CD14-positive monocyte (primary cell): ENCODE measurements around the gene TMEM212. TPM values are rescaled to one million over a fixed set of nuclear protein-coding genes. Genes with fewer than 3 reads are reported as not detected.

Source experiments
- DNase-seq, 3 donors: peaks; one replicate each; pipeline ENCODE4 v3.0.0-alpha.2; 2011 to 2022
- H2AFZ ChIP-seq: 2 replicates; pipeline ENCODE4 v1.6.0; 2012; ENCODE audit warnings: mild to moderate bottlenecking, low read depth, low read length, inconsistent platforms; ENCODE audit not compliant: insufficient read depth, poor library complexity, severe bottlenecking
- H3K27ac ChIP-seq, 2 donors: 1 replicate in 1 of 2; 2 replicates in 1 of 2; pipeline ENCODE4 v1.5.1; 2012 to 2013; ENCODE audit warnings: low read length in 2 of 2, control low read depth in 1 of 2, inconsistent platforms in 1 of 2, low read depth in 1 of 2, mild to moderate bottlenecking in 1 of 2
- H3K27me3 ChIP-seq, 2 donors: one replicate each; pipeline versions ENCODE4 v1.6.0 to v1.6.1; 2011 to 2013; ENCODE audit warnings: low read length in 2 of 2; ENCODE audit not compliant: control insufficient read depth in 2 of 2, insufficient read depth in 2 of 2
- H3K36me3 ChIP-seq, 2 donors: replicated peaks in 1 of 2; 1 replicate in 1 of 2; 2 replicates in 1 of 2; pipeline versions ENCODE4 v1.5.1 to v1.6.1; 2012 to 2013; ENCODE audit warnings: low read length in 2 of 2, control low read depth in 1 of 2, inconsistent platforms in 1 of 2, mild to moderate bottlenecking in 1 of 2; ENCODE audit not compliant: insufficient read depth in 2 of 2, control insufficient read depth in 1 of 2
- H3K4me1 ChIP-seq, 2 donors: 1 replicate in 1 of 2; 2 replicates in 1 of 2; pipeline versions ENCODE4 v1.5.1 to v1.6.1; 2012 to 2013; ENCODE audit warnings: low read length in 2 of 2, control low read depth in 1 of 2, inconsistent platforms in 1 of 2, mild to moderate bottlenecking in 1 of 2, moderate library complexity in 1 of 2; ENCODE audit not compliant: insufficient read depth in 2 of 2, control insufficient read depth in 1 of 2
- H3K4me2 ChIP-seq: replicated peaks from 2 replicates; pipeline ENCODE3; 2012; ENCODE audit warnings: low read length, moderate library complexity, mild to moderate bottlenecking; ENCODE audit not compliant: poor library complexity, severe bottlenecking; ENCODE audit errors: extremely low read depth
- H3K4me3 ChIP-seq, 3 experiments: fragments of 200-600 bp in 1 of 3; sonication (generic) in 1 of 3; replicated peaks in 1 of 3; 1 replicate in 2 of 3; 2 replicates in 1 of 3; pipeline ENCODE4 v1.5.1; 2011 to 2013; ENCODE audit warnings: low read length in 3 of 3, mild to moderate bottlenecking in 3 of 3, control low read depth in 2 of 3, low read depth in 2 of 3, inconsistent platforms in 1 of 3, moderate library complexity in 1 of 3
- H3K79me2 ChIP-seq: 2 replicates; pipeline ENCODE4 v1.6.0; 2012; ENCODE audit warnings: mild to moderate bottlenecking, control low read depth, inconsistent platforms, low read length, moderate library complexity; ENCODE audit not compliant: insufficient read depth
- H3K9ac ChIP-seq: 2 replicates; pipeline ENCODE4 v1.6.0; 2017; ENCODE audit warnings: low read length, mild to moderate bottlenecking; ENCODE audit not compliant: insufficient read depth, poor library complexity, severe bottlenecking
- H3K9me3 ChIP-seq, 2 donors: replicated peaks in 1 of 2; 1 replicate in 1 of 2; 2 replicates in 1 of 2; pipeline versions ENCODE4 v1.5.1 to v1.6.1; 2012 to 2013; ENCODE audit warnings: low read length in 2 of 2, control low read depth in 1 of 2; ENCODE audit not compliant: control insufficient read depth in 1 of 2, insufficient read depth in 1 of 2
- H4K20me1 ChIP-seq: 2 replicates; pipeline ENCODE4 v1.6.0; 2012; ENCODE audit warnings: mild to moderate bottlenecking, low read length, control low read depth, moderate library complexity; ENCODE audit not compliant: insufficient read depth
- H3K27ac Mint-ChIP-seq, 7 donors: one replicate each; pipeline ENCODE4 v1.8.0; 2020; ENCODE audit warnings: mild to moderate bottlenecking in 7 of 7, mixed read lengths in 7 of 7, moderate library complexity in 6 of 7, inconsistent platforms in 2 of 7
- H3K27me3 Mint-ChIP-seq, 3 donors: one replicate each; pipeline ENCODE4 v1.8.0; 2021 to 2022; ENCODE audit warnings: low read depth in 3 of 3, mild to moderate bottlenecking in 3 of 3, mixed read lengths in 3 of 3, moderate library complexity in 3 of 3, inconsistent platforms in 1 of 3
- H3K36me3 Mint-ChIP-seq, 2 donors: one replicate each; pipeline ENCODE4 v1.8.0; 2020; ENCODE audit warnings: mixed read lengths in 2 of 2, inconsistent platforms in 1 of 2, mild to moderate bottlenecking in 1 of 2
- H3K4me1 Mint-ChIP-seq: one replicate; pipeline ENCODE4 v1.8.0; 2020; ENCODE audit warnings: mild to moderate bottlenecking, mixed read lengths
- H3K4me3 Mint-ChIP-seq, 2 donors: one replicate each; pipeline ENCODE4 v1.8.0; 2020; ENCODE audit warnings: mild to moderate bottlenecking in 2 of 2, mixed read lengths in 2 of 2, moderate library complexity in 1 of 2
- H3K9me3 Mint-ChIP-seq, 7 donors: one replicate each; pipeline ENCODE4 v1.8.0; 2020 to 2022; ENCODE audit warnings: mixed read lengths in 7 of 7, mild to moderate bottlenecking in 6 of 7, moderate library complexity in 6 of 7, inconsistent platforms in 2 of 7
- WGBS: methylation state at CpG from one replicate; pipeline ENCODE4 v1.1.5; 2013; ENCODE audit warnings: missing lambda C conversion rate; ENCODE audit not compliant: insufficient coverage; 5-methylcytosine and 5-hydroxymethylcytosine counted together
- intact Hi-C, 2 donors: fragments of 100-400 bp; cut with micrococcal nuclease; formaldehyde crosslinking; loops; one replicate each; pipeline versions ENCODE4 v1.15.0 to v1.15.1; 2023
- polyA plus RNA-seq, 3 donors: library from polyadenylated mRNA; depleted of rRNA in 1 of 3; unstranded in 2 of 3; stranded (reverse) in 1 of 3; fragments of 300-500 nt in 2 of 3; fragments of >200 nt in 1 of 3; fragmentation: Illumina TruSeq in 2 of 3; gene quantifications; 1 replicate in 2 of 3; 2 replicates in 1 of 3; pipeline ENCODE4 v1.2.3, GENCODE V29; 2012 to 2021
- TF ChIP-seq, protein P1 (sequence below): fragments of 200-600 bp; IDR thresholded peaks from one replicate; pipeline ENCODE4 v1.8.0; 2022; ENCODE audit warnings: antibody characterized with exemption, mild to moderate bottlenecking

TMEM212 gene
- polyA plus RNA-seq, 3 donors = not detected

DNA sequence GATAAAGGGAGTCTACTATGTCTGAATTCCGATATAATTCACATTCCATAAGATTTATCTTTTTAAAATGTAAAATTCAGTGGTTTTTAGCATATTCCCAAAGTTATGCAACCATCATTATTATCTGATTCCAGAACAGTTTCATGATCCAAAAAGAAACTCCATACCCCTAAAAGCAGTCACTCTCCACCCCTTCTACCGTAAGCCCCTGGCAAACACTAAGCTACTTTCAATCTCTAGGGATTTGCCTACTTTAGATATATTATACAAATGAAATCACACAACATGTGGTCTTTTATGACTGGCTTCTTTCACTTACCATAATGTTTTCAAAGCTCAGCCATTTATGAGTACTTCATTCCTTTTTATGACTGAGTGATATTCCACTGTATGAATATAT is 65.6 kb downstream of the TMEM212 start:
- TF ChIP-seq, protein P1, sequence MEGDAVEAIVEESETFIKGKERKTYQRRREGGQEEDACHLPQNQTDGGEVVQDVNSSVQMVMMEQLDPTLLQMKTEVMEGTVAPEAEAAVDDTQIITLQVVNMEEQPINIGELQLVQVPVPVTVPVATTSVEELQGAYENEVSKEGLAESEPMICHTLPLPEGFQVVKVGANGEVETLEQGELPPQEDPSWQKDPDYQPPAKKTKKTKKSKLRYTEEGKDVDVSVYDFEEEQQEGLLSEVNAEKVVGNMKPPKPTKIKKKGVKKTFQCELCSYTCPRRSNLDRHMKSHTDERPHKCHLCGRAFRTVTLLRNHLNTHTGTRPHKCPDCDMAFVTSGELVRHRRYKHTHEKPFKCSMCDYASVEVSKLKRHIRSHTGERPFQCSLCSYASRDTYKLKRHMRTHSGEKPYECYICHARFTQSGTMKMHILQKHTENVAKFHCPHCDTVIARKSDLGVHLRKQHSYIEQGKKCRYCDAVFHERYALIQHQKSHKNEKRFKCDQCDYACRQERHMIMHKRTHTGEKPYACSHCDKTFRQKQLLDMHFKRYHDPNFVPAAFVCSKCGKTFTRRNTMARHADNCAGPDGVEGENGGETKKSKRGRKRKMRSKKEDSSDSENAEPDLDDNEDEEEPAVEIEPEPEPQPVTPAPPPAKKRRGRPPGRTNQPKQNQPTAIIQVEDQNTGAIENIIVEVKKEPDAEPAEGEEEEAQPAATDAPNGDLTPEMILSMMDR = no peak
- no peaks in the 10 kb centered on the region for H3K79me2 ChIP-seq
- H3K4me2 ChIP-seq = no peak overlapping the region
- H3K9ac ChIP-seq = no peak overlapping the region
- no peaks in the 10 kb centered on the region for H3K4me1 ChIP-seq
- Mint-ChIP-seq H3K9me3 (peaks cover 0 to 24% (median 11%) of the 10 kb centered on the region in 7 donors), H3K4me3 (no peak overlapping the region), H3K36me3 (no peaks in the 10 kb centered on the region), H3K4me1 (peaks cover 2% of the 10 kb centered on the region), H3K27me3 (peaks cover 0 to 3% (median 2%) of the 10 kb centered on the region in 3 donors), H3K27ac (no peak overlapping the region)
- no peaks in the 10 kb centered on the region for H3K36me3 ChIP-seq
- H3K4me3 ChIP-seq = no peak overlapping the region
- DNase-seq = no peak
- intact Hi-C loops = no loop called here
- no peaks in the 10 kb centered on the region for H4K20me1 ChIP-seq
- H3K27ac ChIP-seq = no peak overlapping the region
- H2AFZ ChIP-seq = no peak overlapping the region
- 100% methylated on average over 1 of the region's 2 CpGs for WGBS
- peaks cover 0 to 15% of the 10 kb centered on the region in 2 donors for H3K9me3 ChIP-seq
- no peaks in the 10 kb centered on the region for H3K27me3 ChIP-seq

Other genes starting within 250 kb of the TMEM212 start
- 1 to 10 TPM; 5.1 to 7.9 (median 5.8) TPM for gene PLD1, start 32.9 kb upstream of the TMEM212 start, polyA plus RNA-seq
- gene FNDC3B, start 196.2 kb downstream of the TMEM212 start, polyA plus RNA-seq = 10 to 100 TPM; 19.6 to 36.1 (median 25.7) TPM